CD4-positive, alpha-beta T cell treated with Interleukin-10 for 1 hour (primary cell): ENCODE measurements around the gene SLC25A26.
A peak's percentile ranks its signal among the peaks of the same experiment; 100 is the strongest.

Source experiments
- DNase-seq: peaks from one replicate; pipeline ENCODE4 v3.0.0-alpha.2; 2020

SLC25A26 gene

GRCh38 chr3:66338927-66339326 is 118.1 kb downstream of the SLC25A26 start:
- no peak for DNase-seq

DNA sequence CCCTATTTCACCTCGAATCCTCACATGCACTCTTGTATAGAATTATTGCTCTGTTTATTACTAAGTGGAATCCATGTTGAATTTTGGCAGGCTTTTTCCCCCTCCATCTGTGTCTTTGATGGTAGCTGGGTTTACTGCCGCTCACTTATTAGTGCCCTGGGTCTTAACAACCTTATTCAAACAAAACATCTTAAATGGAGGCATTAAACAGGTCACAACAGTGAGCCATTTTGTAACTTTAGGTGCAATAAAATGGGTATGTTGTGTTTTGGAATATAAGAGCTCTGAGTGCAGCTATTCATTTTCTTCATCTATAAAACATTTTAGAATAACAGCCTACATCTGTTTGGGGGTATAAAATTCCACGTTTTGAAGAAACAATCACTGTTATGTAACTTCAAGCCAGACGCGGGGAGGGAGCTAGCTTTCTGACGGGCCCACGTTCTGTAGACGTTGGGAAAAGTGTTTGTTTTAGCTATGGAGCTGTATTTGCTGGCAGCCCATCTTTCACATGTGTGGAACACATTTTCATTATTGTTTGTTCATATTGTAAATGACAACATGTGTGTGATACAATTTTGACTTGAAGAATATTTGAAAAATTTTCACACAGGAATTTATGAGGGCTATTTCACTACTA is 122.0 kb downstream of the SLC25A26 start:
- no peak for DNase-seq

- no peak for DNase-seq
These were observed 123.6 kb downstream of the SLC25A26 start for GRCh38 chr3:66344391-66344811.

GRCh38 chr3:66344848-66345578 is 124.2 kb downstream of the SLC25A26 start:
- DNase-seq = no peak

GRCh38 chr3:66348704-66349103 is 127.9 kb downstream of the SLC25A26 start:
- no peak for DNase-seq

DNA sequence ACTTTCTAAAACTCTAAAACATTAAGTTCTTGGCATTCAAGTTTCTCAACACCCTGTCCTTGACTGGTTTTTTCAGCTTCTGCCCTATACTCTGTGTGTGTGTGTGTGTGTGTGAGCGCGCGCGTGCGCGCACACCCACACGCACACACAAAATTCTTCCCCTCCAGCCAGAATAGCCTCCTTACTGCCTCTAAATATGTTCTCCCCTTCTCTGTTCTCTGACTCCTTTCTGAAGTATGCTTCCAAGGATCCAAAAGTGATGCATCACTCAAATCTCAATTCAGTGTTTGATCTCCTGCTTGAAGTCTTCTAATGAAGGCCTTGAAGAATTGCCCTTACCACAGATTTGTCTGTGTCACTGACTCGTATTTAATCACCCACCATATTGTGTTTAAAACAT is 129.8 kb downstream of the SLC25A26 start:
- no peak for DNase-seq

DNA sequence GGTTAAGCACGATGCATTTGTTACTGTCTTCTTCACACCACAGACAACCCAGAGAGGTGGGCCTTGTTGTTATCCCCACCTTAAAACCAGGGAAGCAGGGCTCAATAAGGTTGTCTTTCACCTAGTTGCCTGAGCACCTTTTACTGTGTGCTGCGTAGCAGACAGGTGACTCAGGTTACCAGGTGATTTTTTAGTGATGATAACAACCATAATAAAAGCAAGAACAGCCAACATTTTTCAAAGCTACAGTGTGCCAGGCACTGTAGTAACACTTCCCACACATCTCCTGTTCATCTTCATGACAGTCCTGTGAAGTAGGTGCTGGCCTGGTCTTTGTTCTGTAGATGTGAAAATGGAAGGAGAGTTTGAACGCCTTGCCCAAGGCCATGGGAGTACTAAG is 132.2 kb downstream of the SLC25A26 start:
- no peak for DNase-seq

GRCh38 chr3:66353530-66353929 is 132.7 kb downstream of the SLC25A26 start:
- no peak for DNase-seq

DNA sequence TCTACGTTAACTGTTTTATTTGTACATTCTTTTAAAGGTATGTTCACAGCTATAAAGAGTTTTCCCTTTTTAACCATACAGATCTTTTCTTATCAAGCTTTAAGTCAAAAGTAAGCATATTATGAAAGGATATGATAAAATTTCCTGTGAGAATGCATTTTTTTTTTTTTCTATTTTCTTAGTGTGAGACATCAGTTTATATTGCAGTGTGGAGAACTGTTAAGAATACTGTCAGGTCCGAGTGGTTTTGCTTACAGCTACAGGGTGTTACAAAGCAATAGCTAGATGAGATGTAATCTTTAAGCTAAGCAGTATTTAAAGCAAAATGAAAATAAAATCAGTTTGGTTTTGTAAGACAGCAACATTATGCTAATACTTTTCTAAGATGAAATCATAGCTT is 133.2 kb downstream of the SLC25A26 start:
- peak; percentile 27 for DNase-seq

GRCh38 chr3:66355394-66355793 is 134.6 kb downstream of the SLC25A26 start:
- DNase-seq = no peak

DNA sequence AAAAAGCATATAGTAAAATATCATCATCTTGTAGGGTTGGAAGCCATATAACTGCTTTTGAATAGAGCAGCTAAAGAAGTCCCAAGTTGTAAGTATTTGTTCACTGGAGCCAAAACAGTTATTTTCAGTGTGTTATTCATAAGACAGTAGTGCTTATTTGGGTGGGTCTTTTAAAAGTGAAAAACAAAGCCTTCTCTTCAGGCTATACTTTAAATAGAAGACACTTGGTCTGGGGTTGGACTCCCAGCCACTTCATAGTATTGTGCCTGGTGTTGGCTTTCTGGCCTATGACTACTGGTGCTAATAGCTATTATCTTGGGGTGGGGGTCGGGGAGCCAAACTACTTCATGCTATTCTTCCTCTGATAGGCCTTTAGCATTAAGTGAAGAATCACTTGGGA is 135.2 kb downstream of the SLC25A26 start:
- DNase-seq = no peak

DNA sequence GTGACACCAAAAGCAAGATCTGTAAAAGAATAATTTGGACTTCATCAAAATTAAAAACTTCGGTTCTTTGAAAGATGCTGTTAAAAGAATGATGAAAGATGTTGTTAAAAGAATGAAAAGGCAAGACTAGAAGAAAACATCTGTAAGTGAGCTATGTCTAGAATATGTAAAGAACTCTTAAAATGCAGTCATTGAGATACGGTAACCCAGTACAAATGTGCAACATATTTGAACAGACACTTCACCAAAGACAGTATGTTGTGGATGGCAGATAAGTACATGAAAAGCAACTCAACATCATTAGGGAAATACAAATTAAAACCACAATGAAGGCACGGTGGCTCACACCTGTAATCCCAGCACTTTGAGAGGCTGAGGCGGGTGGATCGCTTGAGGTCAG is 140.6 kb downstream of the SLC25A26 start:
- no peak for DNase-seq

DNA sequence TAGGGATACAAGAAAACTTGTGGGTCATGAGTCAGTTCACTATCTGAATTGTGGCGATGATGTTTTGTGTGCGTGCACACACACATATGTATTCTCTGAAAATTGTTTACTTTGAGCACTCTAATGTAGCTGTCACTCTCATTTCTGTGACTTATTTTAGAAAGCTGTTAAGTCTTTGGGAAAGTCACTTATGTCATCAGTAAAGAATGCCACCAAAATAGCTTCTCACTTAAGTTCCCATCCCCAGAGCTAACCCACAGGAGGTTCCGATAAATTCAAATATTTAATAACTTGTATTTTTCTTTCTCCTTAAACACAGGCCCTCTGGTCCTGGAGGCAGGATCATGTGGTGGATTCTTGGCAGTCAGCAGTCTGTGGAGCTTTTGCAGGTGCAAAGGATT is 141.7 kb downstream of the SLC25A26 start:
- DNase-seq = no peak

- no peak for DNase-seq
These were observed 142.3 kb downstream of the SLC25A26 start for GRCh38 chr3:66363148-66363547.

DNA sequence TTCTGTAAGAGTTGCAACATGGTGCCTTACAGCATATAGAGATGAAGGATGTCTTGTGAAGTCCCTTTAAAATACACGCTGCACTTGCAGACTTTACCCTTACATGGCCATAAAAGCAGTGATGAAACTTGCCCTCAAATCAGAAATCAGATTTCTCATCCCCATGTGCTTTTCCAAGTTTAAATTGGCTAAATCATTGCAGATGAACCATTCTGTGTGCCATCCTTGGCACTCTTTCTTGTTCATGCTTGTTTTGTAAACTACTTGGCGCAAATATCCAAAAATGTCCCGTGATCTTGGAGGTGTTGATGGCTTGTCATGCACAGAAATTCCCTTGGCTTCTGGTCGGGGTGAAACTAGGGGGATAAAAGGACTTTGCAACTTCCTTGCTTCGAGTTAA is 144.3 kb downstream of the SLC25A26 start:
- DNase-seq = no peak

GRCh38 chr3:66366747-66367146 is 145.9 kb downstream of the SLC25A26 start:
- no peak for DNase-seq

- DNase-seq = no peak
These were observed 147.2 kb downstream of the SLC25A26 start for GRCh38 chr3:66367979-66368378.

DNA sequence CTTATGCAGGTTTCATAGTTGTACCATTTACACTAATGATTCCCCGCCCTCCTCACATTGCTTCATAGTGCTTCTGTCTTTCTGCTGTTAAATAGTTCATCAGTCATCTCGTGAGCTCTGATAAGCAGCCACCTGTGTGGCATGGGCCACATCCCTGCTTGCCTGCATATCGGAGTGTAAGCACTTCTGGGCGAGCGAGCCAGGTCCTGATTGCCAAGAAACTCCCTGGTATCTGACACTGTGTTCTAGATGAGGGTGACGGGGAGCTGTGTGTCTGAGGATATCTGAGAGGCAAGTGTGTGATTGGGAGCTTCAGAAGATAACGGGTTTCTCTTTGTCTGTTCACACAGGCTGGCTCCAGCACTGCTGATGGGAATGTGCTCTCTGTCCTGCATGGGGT is 149.4 kb downstream of the SLC25A26 start:
- DNase-seq = no peak

DNA sequence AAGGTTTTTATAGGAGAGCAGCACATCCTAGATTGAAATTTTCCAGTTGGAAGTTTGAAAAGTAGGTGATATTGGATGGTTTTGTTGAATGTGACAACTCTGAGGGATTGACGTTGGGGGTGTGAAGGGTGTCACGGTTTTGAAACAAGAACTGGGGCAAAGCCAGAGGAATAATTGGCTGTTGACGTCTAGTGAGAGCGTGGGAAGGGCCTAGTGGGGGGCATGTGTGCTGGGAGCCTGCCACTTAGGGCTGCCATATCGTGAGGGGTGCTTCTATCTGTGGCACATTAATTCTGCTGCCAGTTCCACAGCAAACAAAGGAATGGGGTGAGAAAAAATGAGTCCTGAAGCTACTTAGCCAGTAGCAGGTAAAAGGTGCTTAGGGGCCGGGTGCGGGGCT is 150.6 kb downstream of the SLC25A26 start:
- no peak for DNase-seq

DNA sequence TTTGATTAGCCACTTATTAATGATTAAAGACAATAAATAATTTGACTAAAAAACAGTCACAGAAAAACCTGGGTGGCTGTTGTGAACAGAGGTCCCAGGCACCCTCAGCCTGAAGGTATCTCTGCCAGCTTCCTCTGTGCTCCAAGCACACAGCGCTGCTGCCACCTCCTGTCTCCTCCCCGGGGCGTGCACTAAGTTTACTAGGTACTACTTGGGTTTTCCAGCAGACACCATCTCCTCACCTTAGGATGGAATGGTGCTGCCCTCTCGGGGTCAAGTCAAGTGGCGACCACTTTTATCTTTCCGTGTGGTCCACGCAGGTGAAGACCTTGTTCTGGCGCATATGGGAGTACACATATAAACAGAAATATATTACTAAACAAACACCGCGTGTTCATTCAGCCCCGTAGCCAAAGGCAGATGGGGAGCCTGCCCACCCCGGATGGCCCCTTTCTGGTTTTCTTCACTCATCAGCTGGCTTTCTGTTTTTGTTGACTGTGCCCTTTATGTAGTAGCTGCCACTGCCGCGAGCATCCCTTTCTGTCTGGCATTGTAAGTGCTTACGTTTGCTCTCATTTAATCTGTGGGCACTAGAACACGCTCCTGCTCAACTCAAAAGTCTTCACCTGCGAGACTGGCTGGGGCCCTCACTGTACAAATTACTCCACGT is 152.0 kb downstream of the SLC25A26 start:
- DNase-seq = peak; percentile 55

DNA sequence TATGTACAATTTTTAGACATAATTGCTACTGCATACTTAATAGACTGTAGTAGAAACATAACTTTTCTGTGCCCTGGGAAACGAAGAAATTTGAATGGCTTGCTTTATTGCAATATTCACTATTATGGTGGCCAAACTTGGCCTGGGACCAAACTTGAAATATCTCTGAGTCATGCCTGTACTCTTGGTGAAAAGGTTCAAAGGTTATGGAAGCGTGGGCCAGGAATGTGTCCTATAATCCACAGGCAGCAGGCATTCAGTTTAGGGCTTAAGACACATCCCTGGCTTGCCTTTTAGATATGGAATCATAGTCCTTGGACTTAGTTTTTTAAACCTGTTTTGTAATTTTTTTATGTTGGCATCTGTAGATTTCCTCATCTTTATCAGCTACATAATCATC is 155.8 kb downstream of the SLC25A26 start:
- DNase-seq = no peak

- DNase-seq = peak; percentile 28
These were observed 157.0 kb downstream of the SLC25A26 start for GRCh38 chr3:66377800-66378199.

- peak; percentile 58 for DNase-seq
These were observed 157.5 kb downstream of the SLC25A26 start for GRCh38 chr3:66378256-66378655.

- DNase-seq = no peak
These were observed 158.8 kb downstream of the SLC25A26 start for GRCh38 chr3:66379565-66379964.
